Measurements from ENCODE around the gene ASPSCR1. TPM values are rescaled to one million over a fixed set of nuclear protein-coding genes. Genes with fewer than 3 reads are reported as not detected.
"Not testable (repeated sequence)": the region's sequence is repeated elsewhere in the genome, so short reads cannot be mapped to it uniquely, and the experiment has no call there.

ASPSCR1 gene
- total RNA-seq, 1 donor = 23.6 TPM

DNA sequence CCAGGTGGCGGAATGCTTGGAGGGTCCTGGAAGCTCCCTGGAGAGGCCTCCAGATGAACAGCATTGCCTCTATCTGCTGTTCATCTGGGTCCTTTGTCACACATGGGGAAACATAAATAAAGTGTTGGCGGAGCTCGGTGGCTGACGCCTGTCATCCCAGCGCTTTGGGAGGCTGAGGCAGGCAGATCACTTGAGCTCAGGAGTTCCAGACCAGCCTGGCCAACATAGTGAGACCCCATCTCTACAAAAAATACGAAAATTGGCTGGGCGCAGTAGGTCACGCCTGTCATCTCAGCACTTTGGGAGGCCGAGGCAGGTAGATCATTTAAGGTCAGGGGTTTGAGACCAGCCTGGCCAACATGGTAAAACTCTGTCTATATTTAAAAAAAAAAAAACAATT lies 32.6 kb upstream of the ASPSCR1 start:
- no peak for TF ChIP-seq CTCF (IDR thresholded peaks at IDR 0.05; ENCODE audit: insufficient read depth, low read length)
- DNase-seq (ENCODE audit: low read depth) = no peak
- H3K4me3 ChIP-seq (ENCODE audit: low read depth, low read length) = no peak overlapping the region

GRCh38 chr17:81947189-81947588 lies 30.2 kb upstream of the ASPSCR1 start, which contains the start of gene MYADML2:
Gene MYADML2, minus strand, starts transcription at chr17:81947233. Its CDS starts 5,492 bp downstream, at chr17:81941741.
- H3K4me3 ChIP-seq (ENCODE audit: low read depth, low read length) = no peak within 1 kb of the TSS
- TF ChIP-seq CTCF (IDR thresholded peaks at IDR 0.05; ENCODE audit: insufficient read depth, low read length) = no peak
- DNase-seq (ENCODE audit: low read depth) = no peak

- H3K4me3 ChIP-seq (ENCODE audit: low read depth, low read length) = no peak overlapping the region
- no peak for DNase-seq (ENCODE audit: low read depth)
- TF ChIP-seq CTCF (IDR thresholded peaks at IDR 0.05; ENCODE audit: insufficient read depth, low read length) = no peak
Observed at GRCh38 chr17:81948635-81949378, 28.6 kb upstream of the ASPSCR1 start.

DNA sequence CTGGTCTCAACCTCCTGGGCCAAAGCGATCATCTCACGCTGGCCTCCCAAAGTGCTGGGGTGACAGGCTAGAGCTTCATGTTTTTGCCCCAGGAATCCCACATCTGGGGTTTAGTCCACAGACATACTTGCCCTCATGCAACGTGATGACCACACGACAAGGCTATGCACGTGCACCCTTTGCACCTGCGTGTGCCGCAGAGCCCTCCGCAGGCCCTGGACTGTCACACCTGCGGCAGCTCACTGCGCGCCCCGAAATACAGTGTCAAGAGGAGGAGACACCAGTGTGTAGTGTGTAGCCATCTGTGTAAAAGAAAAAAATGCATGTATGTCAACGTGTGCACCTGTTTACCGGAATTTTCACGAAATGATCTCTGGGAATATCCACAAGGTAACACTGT lies 26.9 kb upstream of the ASPSCR1 start:
- no peak for DNase-seq (ENCODE audit: low read depth)
- H3K4me3 ChIP-seq (ENCODE audit: low read depth, low read length) = no peak overlapping the region
- no peak for TF ChIP-seq CTCF (IDR thresholded peaks at IDR 0.05; ENCODE audit: insufficient read depth, low read length)

- no peak for DNase-seq (ENCODE audit: low read depth)
- no peak for TF ChIP-seq CTCF (IDR thresholded peaks at IDR 0.05; ENCODE audit: insufficient read depth, low read length)
- H3K4me3 ChIP-seq (ENCODE audit: low read depth, low read length) = no peak overlapping the region
Observed at GRCh38 chr17:81951785-81952684, 25.4 kb upstream of the ASPSCR1 start.

DNA sequence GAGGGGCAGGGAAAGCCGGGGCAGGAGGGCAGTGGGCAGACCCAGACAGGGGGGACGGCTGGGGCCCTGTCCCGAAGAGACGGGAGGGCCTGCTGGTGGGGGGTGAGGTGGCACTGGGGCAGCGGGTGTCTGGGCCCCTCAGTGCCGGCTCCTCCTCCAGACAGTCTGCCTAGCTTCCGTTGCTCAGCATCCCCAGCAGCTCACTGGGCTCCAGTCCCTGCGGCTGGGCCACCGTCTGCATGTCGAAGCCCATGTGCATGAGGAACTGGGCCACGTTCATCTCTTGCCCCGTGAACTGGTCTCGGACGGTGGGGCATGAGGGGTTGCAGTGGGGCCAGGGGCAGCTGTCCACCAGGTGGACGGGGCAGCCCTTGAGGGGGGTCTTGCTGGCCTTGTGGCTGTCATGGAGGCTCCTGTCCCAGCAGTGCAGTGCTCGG lies 24.6 kb upstream of the ASPSCR1 start:
- H3K4me3 ChIP-seq (ENCODE audit: low read depth, low read length) = no peak overlapping the region
- DNase-seq (ENCODE audit: low read depth) = no peak
- TF ChIP-seq CTCF (IDR thresholded peaks at IDR 0.05; ENCODE audit: insufficient read depth, low read length) = no peak

- not testable (repeated sequence) for H3K4me3 ChIP-seq (ENCODE audit: low read depth, low read length); DNase-seq (ENCODE audit: low read depth)
Observed at GRCh38 chr17:81953443-81953842, 24.0 kb upstream of the ASPSCR1 start.
